HG02642 (cell line): ENCODE results near the gene KIF23.
"Not testable (repeated sequence)": the region's sequence is repeated elsewhere in the genome, so short reads cannot be mapped to it uniquely, and the experiment has no call there.

ENCODE experiments used
- ATAC-seq: cut with Tn5 transposase; IDR thresholded peaks from one replicate; pipeline ENCODE4 v1.9.1; 2021; ENCODE audit warnings: mild to moderate bottlenecking; ENCODE audit not compliant: unreplicated experiment, poor library complexity

KIF23 gene

DNA sequence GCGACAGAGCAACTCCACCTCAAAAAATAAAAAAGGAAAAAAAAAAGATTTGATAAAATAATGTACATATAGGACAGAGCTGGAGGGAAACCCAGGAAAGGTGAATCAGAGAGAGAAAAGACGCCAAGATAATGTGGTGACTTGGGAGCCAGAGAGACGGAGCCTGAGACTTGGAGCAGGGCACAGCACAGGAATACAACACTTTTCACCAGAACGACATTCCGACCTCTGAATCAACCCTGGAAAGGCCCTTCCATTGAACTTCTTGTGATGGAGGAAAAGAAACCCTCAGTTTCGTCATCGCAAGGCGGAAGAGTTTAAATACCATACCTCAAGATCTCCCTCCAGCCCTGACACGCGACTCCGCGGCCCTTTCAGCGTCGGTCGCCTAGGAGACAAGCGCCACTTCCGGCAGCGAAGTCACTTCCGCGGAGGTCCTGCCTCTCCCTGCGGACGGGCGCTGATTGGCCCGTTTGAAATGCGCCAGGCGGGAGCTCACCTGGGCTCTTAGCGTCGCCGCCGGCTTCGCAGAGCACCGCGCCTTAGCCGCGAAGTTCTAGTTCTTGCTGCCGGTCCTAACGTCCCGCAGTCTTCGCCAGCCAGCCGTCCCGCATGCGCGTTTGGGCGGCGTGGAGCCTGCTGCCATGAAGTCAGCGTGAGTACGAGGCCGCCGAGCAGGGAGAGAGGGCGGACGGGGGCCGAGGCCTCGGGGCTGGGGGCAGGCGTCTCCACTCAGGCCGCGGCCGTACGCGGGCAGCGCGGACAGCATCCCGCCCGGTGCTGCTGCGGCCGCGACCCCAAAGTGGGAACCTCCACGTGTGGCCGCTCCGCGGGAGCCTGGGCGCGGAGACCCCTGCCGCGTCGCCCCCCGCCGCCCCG is at the start of gene KIF23:
TSS of gene KIF23 (plus strand) at position 528 of the 879 bp plus-strand sequence. CDS start at position 645, 117 bp downstream.
- peak; percentile 95 for ATAC-seq

- no peak for ATAC-seq
These were observed 46.9 kb upstream of the KIF23 start for GRCh38 chr15:69367236-69367635.

- ATAC-seq = no peak
These were observed 44.5 kb upstream of the KIF23 start for GRCh38 chr15:69369631-69370030.

GRCh38 chr15:69373406-69373805 is 40.7 kb upstream of the KIF23 start:
- no peak for ATAC-seq

DNA sequence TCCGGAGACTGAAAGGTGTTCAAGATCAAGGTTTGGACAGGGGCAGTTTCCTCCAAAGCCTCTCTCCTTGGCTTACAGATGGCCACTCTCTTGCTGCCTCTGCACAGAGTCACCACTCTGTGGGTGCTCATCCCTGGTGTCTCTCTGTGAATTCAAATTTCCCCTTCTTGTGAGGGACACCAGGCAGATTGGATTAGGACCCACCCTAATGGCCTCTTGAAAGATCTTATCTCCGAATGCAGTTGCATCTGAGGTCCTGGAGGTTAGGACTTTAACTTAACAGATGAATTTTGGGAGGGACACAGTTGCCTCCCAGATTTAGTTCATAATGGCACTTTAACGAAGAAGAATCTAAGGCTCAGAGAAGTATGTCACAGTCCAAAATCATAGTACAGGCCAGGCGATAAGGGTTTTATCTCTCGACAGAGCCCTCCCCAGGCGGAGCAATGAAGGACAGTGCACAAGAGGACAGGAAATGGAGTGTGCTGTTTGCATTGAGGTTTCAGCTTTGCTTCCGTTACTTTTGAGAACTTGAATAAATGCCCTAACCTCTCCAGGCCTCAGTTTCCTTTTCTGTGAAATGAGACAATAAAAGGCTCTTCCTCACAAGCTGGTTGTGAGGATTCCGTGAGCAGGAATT is 38.9 kb upstream of the KIF23 start:
- no peak for ATAC-seq

- ATAC-seq = no peak
These were observed 36.8 kb upstream of the KIF23 start for GRCh38 chr15:69377216-69377970.

- ATAC-seq = no peak
These were observed 33.9 kb upstream of the KIF23 start for GRCh38 chr15:69380100-69380725.

- no peak for ATAC-seq
These were observed 33.4 kb upstream of the KIF23 start for GRCh38 chr15:69380726-69381105.

- not testable (repeated sequence) for ATAC-seq
These were observed 32.0 kb upstream of the KIF23 start for GRCh38 chr15:69382176-69382575.

DNA sequence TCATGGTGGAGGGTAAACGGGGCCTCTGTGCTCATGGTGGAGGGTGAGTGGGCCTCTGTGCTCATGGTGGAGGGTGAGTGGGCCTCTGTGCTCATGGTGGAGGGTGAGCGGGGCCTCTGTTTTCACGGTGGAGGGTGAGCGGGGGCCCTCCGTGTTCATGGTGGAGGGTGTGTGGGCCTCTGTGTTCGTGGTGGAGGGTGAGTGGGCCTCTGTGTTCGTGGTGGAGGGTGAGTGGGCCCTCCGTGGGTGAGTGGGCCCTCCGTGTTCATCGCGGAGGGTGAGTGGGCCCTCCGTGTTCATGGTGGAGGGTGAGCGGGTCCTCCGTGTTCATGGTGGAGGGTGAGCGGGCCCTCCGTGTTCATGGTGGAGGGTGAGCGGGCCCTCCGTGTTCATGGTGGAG is 30.1 kb upstream of the KIF23 start:
- ATAC-seq = not testable (repeated sequence)

- no peak for ATAC-seq
These were observed 29.2 kb upstream of the KIF23 start for GRCh38 chr15:69384626-69385598.

DNA sequence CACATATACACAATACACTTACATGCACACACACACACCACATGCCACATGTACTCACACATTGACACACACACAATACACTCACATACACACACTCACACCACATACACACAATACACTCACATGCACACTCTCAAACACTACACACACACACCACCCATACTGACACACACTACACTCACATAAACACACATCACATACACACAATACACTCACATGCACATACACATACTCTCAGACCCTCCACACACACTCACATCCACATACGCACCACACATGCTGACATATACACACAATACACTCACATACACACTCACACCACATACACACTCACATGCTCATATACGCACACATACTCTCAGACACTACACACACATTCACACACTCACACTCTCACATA is 28.3 kb upstream of the KIF23 start:
- no peak for ATAC-seq

DNA sequence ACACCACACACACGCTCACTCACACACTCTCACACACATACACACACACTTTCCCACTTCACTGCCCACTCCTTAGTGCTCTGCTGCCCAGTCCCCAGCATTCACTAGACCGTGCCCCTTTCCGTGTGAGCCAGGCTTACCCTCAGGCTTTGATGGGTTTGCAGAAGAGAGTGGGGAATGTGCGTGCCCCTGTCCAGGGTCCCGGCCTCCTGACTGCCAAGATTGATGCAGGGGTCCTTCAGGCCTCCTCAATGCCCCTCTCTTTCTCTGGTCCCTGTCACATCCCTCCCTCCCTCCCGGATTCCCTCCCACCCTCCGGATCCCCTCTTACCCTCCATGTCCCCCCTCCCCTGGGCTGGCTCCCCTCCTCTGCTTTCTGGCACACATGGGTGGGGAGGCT is 27.9 kb upstream of the KIF23 start:
- no peak for ATAC-seq

GRCh38 chr15:69388260-69388705 is 25.9 kb upstream of the KIF23 start:
- ATAC-seq = no peak

- no peak for ATAC-seq
These were observed 24.7 kb upstream of the KIF23 start for GRCh38 chr15:69389426-69389825.

DNA sequence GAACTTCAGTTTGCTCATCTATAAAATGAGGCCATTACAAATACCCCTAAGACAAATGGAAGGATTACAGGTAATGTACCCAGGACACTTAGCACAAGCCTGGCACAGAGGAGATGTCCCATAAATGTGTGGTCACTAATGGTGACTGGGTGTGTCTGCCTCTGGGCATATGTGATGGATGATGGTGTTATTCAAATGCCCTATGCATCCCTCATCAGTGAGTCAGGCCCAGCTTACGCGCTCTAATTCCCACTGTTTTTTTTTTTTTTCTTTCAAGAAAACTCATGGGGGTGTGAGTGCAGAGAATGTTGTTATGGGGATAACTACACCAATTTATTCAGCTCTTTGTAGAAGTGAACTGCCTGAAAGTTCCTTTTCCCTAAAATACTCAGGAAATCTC is 23.6 kb upstream of the KIF23 start:
- ATAC-seq = no peak

- no peak for ATAC-seq
These were observed 22.9 kb upstream of the KIF23 start for GRCh38 chr15:69391046-69391757.

DNA sequence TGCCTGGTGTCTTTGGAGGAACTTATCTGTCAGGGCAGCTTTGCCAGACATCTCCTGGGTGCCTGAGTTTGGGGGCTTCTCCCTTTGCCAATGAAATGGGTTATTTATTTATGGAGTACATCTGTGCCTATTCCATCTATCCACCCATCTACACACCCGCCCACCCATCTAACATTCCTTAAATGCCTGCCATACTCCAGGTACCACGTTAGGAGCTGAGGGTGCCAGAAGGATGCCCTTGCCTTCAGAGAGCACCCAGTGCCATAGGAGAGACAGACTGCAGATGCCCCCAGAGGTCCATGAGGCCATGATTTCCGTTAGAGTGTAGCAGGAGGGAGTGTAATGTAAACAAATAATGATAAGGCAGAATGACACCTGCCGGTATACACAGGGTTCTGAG is 21.8 kb upstream of the KIF23 start:
- no peak for ATAC-seq
